Measurements from ENCODE around the gene RASGRP3. TPM values are rescaled to one million over a fixed set of nuclear protein-coding genes. Genes with fewer than 3 reads are reported as not detected.

Gene RASGRP3
- total RNA-seq, 1 experiment from 2014 or later: 0.84 TPM

GRCh38 chr2:33522576-33522975 is 46.1 kb downstream of the RASGRP3 start:
- no peak for DNase-seq (ENCODE audit: low read depth)

GRCh38 chr2:33525666-33526065 is 49.2 kb downstream of the RASGRP3 start:
- no peak for DNase-seq (ENCODE audit: low read depth)

- no peak for DNase-seq (ENCODE audit: low read depth)
Observed at GRCh38 chr2:33526132-33526531, 49.7 kb downstream of the RASGRP3 start.

GRCh38 chr2:33526921-33527320 is 50.5 kb downstream of the RASGRP3 start:
- no peak for DNase-seq (ENCODE audit: low read depth)

- no peak for DNase-seq (ENCODE audit: low read depth)
Observed at GRCh38 chr2:33528441-33528950, 52.0 kb downstream of the RASGRP3 start.

- peak; percentile 85 for DNase-seq (ENCODE audit: low read depth)
Observed at GRCh38 chr2:33529771-33530481, 53.5 kb downstream of the RASGRP3 start.

- DNase-seq (ENCODE audit: low read depth): no peak
Observed at GRCh38 chr2:33530690-33531548, 54.5 kb downstream of the RASGRP3 start.

GRCh38 chr2:33531549-33532059 is 55.2 kb downstream of the RASGRP3 start:
- no peak for DNase-seq (ENCODE audit: low read depth)

GRCh38 chr2:33532146-33532545 is 55.7 kb downstream of the RASGRP3 start:
- no peak for DNase-seq (ENCODE audit: low read depth)

GRCh38 chr2:33532966-33533365 is 56.5 kb downstream of the RASGRP3 start:
- DNase-seq (ENCODE audit: low read depth): no peak

- no peak for DNase-seq (ENCODE audit: low read depth)
Observed at GRCh38 chr2:33535421-33535820, 59.0 kb downstream of the RASGRP3 start.

- DNase-seq (ENCODE audit: low read depth): no peak
Observed at GRCh38 chr2:33541243-33541642, 64.8 kb downstream of the RASGRP3 start.

GRCh38 chr2:33550206-33550605 is 73.8 kb downstream of the RASGRP3 start:
- DNase-seq (ENCODE audit: low read depth): no peak

GRCh38 chr2:33552758-33553461 is 76.5 kb downstream of the RASGRP3 start:
- peak; percentile 44 for DNase-seq (ENCODE audit: low read depth)

GRCh38 chr2:33555681-33556080 is 79.2 kb downstream of the RASGRP3 start:
- no peak for DNase-seq (ENCODE audit: low read depth)

GRCh38 chr2:33559328-33559727 is 82.9 kb downstream of the RASGRP3 start:
- no peak for DNase-seq (ENCODE audit: low read depth)

- DNase-seq (ENCODE audit: low read depth): no peak
Observed at GRCh38 chr2:33560017-33560416, 83.6 kb downstream of the RASGRP3 start.

- DNase-seq (ENCODE audit: low read depth): no peak
Observed at GRCh38 chr2:33561872-33562271, 85.4 kb downstream of the RASGRP3 start.

- no peak for DNase-seq (ENCODE audit: low read depth)
Observed at GRCh38 chr2:33570681-33571080, 94.2 kb downstream of the RASGRP3 start.

- DNase-seq (ENCODE audit: low read depth): no peak
Observed at GRCh38 chr2:33573657-33574056, 97.2 kb downstream of the RASGRP3 start.

GRCh38 chr2:33577084-33577483 is 100.6 kb downstream of the RASGRP3 start:
- no peak for DNase-seq (ENCODE audit: low read depth)

GRCh38 chr2:33577668-33578067 is 101.2 kb downstream of the RASGRP3 start:
- DNase-seq (ENCODE audit: low read depth): no peak

All from HT1080 (cell line).